Stimulated activated CD8-positive, alpha-beta memory T cell treated with anti-CD3 and anti-CD28 coated beads, Interleukin-15, amount 100 ng/mL, for 48 hours (primary cell): ENCODE results near the gene BCHE.

Experiments used
- DNase-seq, 2 donors: peaks; one replicate each; pipeline ENCODE4 v3.0.0-alpha.2; 2020; ENCODE audit warnings: low read depth in 2 of 2

BCHE gene

GRCh38 chr3:165753560-165753959 lies 83.7 kb downstream of the BCHE start:
- no peak for DNase-seq

- no peak for DNase-seq
Observed at GRCh38 chr3:165751637-165752036, 85.6 kb downstream of the BCHE start.

- DNase-seq: no peak
Observed at GRCh38 chr3:165749821-165750220, 87.4 kb downstream of the BCHE start.

GRCh38 chr3:165749241-165749640 lies 88.0 kb downstream of the BCHE start:
- no peak for DNase-seq

- DNase-seq: no peak
Observed at GRCh38 chr3:165748094-165748493, 89.1 kb downstream of the BCHE start.

- DNase-seq: no peak
Observed at GRCh38 chr3:165746874-165747273, 90.3 kb downstream of the BCHE start.

GRCh38 chr3:165744025-165744424 lies 93.2 kb downstream of the BCHE start:
- no peak for DNase-seq

- no peak for DNase-seq
Observed at GRCh38 chr3:165742351-165742750, 94.9 kb downstream of the BCHE start.

GRCh38 chr3:165729756-165730155 lies 107.5 kb downstream of the BCHE start:
- no peak for DNase-seq

- no peak for DNase-seq
Observed at GRCh38 chr3:165728924-165729323, 108.3 kb downstream of the BCHE start.

- no peak for DNase-seq
Observed at GRCh38 chr3:165725296-165725695, 111.9 kb downstream of the BCHE start.
